Suprapubic skin (tissue), 4 donors: ENCODE measurements around the gene FBXO38. TPM values are rescaled to one million over a fixed set of nuclear protein-coding genes. Genes with fewer than 3 reads are reported as not detected.
A peak's percentile ranks its signal among the peaks of the same experiment; 100 is the strongest.

ENCODE experiments used
- DNase-seq, 2 donors: peaks; one replicate each; pipeline ENCODE4 v3.0.0-alpha.2; 2019; ENCODE audit warnings: low spot score in 2 of 2
- H3K27ac ChIP-seq: fragments of 200-600 bp; sonication (generic); one replicate; pipeline ENCODE4 v1.5.1; 2019
- H3K27me3 ChIP-seq: fragments of 200-600 bp; sonication (generic); one replicate; pipeline ENCODE4 v1.5.1; 2019
- H3K36me3 ChIP-seq: fragments of 200-600 bp; sonication (generic); one replicate; pipeline ENCODE4 v1.5.1; 2019
- H3K4me1 ChIP-seq: fragments of 200-600 bp; sonication (generic); one replicate; pipeline ENCODE4 v1.5.1; 2019
- H3K4me3 ChIP-seq: fragments of 200-600 bp; sonication (generic); one replicate; pipeline ENCODE4 v1.5.1; 2019; ENCODE audit warnings: mild to moderate bottlenecking
- H3K9me3 ChIP-seq: fragments of 200-600 bp; sonication (generic); one replicate; pipeline ENCODE4 v1.5.1; 2019
- CTCF ChIP-seq, 2 donors: fragments of 200-600 bp in 1 of 2; fragments of 450-650 bp in 1 of 2; sonication (generic) in 1 of 2; IDR thresholded peaks; one replicate each; pipeline ENCODE4 v1.5.1; 2016 to 2019; ENCODE audit warnings: antibody characterized with exemption in 2 of 2, mild to moderate bottlenecking in 1 of 2, moderate library complexity in 1 of 2
- EP300 ChIP-seq: sonication (generic); formaldehyde crosslinking; IDR thresholded peaks from one replicate; pipeline ENCODE4 v1.6.1; 2017; ENCODE audit warnings: antibody characterized with exemption
- POLR2A ChIP-seq, 2 donors: fragments of 450-650 bp; IDR thresholded peaks; one replicate each; pipeline ENCODE4 v1.6.1; 2017; ENCODE audit warnings: antibody characterized with exemption in 2 of 2, mild to moderate bottlenecking in 2 of 2, moderate library complexity in 2 of 2
- POLR2AphosphoS5 ChIP-seq, 3 donors: sonication (generic); formaldehyde crosslinking; IDR thresholded peaks; one replicate each; pipeline ENCODE4 v1.6.1; 2017; ENCODE audit warnings: antibody characterized with exemption in 3 of 3
- WGBS: methylation state at CpG from one replicate; pipeline ENCODE4 v1.1.5; 2018; 5-methylcytosine and 5-hydroxymethylcytosine counted together
- total RNA-seq, 4 donors: library from RNA; depleted of rRNA; stranded (reverse); fragments of >200 nt; gene quantifications; one replicate each; pipeline ENCODE4 v1.1.0, GENCODE V29; 2016

FBXO38 gene
- total RNA-seq, 4 donors from 2014 or later = 18.2 to 98.8 (median 33.1) TPM

GRCh38 chr5:148445578-148445977 is 61.8 kb downstream of the FBXO38 start:
- peaks cover 27% of the 10 kb centered on the region for H3K36me3 ChIP-seq
- DNase-seq = no peak
- no peak overlapping the region for H3K27ac ChIP-seq
- no peak overlapping the region for H3K4me3 ChIP-seq
- no peaks in the 10 kb centered on the region for H3K4me1 ChIP-seq
- 93% methylated on average over 3 of the region's 3 CpGs for WGBS
- H3K27me3 ChIP-seq = no peaks in the 10 kb centered on the region
- TF ChIP-seq POLR2A (IDR thresholded peaks at IDR 0.05) = no peak
- TF ChIP-seq CTCF (IDR thresholded peaks at IDR 0.05) = no peak
- no peak for TF ChIP-seq POLR2AphosphoS5 (IDR thresholded peaks at IDR 0.05)
- no peak for TF ChIP-seq EP300
- no peaks in the 10 kb centered on the region for H3K9me3 ChIP-seq

GRCh38 chr5:148446611-148447010 is 62.9 kb downstream of the FBXO38 start:
- Histone ChIP-seq H3K4me1 (no peaks in the 10 kb centered on the region), H3K27ac (no peak overlapping the region), H3K27me3 (no peaks in the 10 kb centered on the region), H3K4me3 (no peak overlapping the region), H3K36me3 (peaks cover 17% of the 10 kb centered on the region), H3K9me3 (no peaks in the 10 kb centered on the region)
- WGBS = 89% methylated on average over 2 of the region's 2 CpGs
- DNase-seq = no peak
- no peak for TF ChIP-seq POLR2AphosphoS5 (IDR thresholded peaks at IDR 0.05)
- no peak for TF ChIP-seq EP300
- TF ChIP-seq POLR2A (IDR thresholded peaks at IDR 0.05) = no peak

GRCh38 chr5:148452499-148453193 is 68.9 kb downstream of the FBXO38 start:
- Histone ChIP-seq H3K27me3 (no peaks in the 10 kb centered on the region), H3K27ac (no peak overlapping the region), H3K36me3 (no peaks in the 10 kb centered on the region), H3K4me1 (no peaks in the 10 kb centered on the region), H3K9me3 (no peaks in the 10 kb centered on the region), H3K4me3 (no peak overlapping the region)
- WGBS = 76% methylated on average over 10 of the region's 10 CpGs
- no peak for DNase-seq
- TF ChIP-seq POLR2AphosphoS5 (IDR thresholded peaks at IDR 0.05) = no peak

GRCh38 chr5:148454576-148454975 is 70.8 kb downstream of the FBXO38 start:
- TF ChIP-seq CTCF (IDR thresholded peaks at IDR 0.05) (no peak), POLR2A (IDR thresholded peaks at IDR 0.05) (no peak), EP300 (no peak), POLR2AphosphoS5 (IDR thresholded peaks at IDR 0.05) (no peak)
- no peak overlapping the region for H3K4me3 ChIP-seq
- H3K27me3 ChIP-seq = no peaks in the 10 kb centered on the region
- 90% methylated on average over 5 of the region's 5 CpGs for WGBS
- no peak for DNase-seq
- H3K4me1 ChIP-seq = no peaks in the 10 kb centered on the region
- no peak overlapping the region for H3K27ac ChIP-seq
- no peaks in the 10 kb centered on the region for H3K36me3 ChIP-seq
- H3K9me3 ChIP-seq = no peaks in the 10 kb centered on the region

- Histone ChIP-seq H3K4me1 (no peaks in the 10 kb centered on the region), H3K27ac (no peak overlapping the region), H3K9me3 (no peaks in the 10 kb centered on the region), H3K27me3 (no peaks in the 10 kb centered on the region), H3K4me3 (no peak overlapping the region), H3K36me3 (no peaks in the 10 kb centered on the region)
- TF ChIP-seq POLR2A (IDR thresholded peaks at IDR 0.05) (no peak), EP300 (no peak), POLR2AphosphoS5 (IDR thresholded peaks at IDR 0.05) (no peak), CTCF (IDR thresholded peaks at IDR 0.05) (no peak)
- WGBS = 66% methylated on average over 6 of the region's 6 CpGs
- DNase-seq = no peak
Observed at GRCh38 chr5:148455185-148455584, 71.4 kb downstream of the FBXO38 start.

GRCh38 chr5:148457183-148457620 is 73.4 kb downstream of the FBXO38 start:
- H3K27ac ChIP-seq = no peak overlapping the region
- H3K4me1 ChIP-seq = no peaks in the 10 kb centered on the region
- no peak overlapping the region for H3K4me3 ChIP-seq
- WGBS = 31% methylated on average over 5 of the region's 5 CpGs
- H3K27me3 ChIP-seq = no peaks in the 10 kb centered on the region
- DNase-seq = no peak
- no peak for TF ChIP-seq POLR2A (IDR thresholded peaks at IDR 0.05)
- peak in 1 of 2 donors; percentile 9 for TF ChIP-seq CTCF (IDR thresholded peaks at IDR 0.05)
- no peaks in the 10 kb centered on the region for H3K9me3 ChIP-seq
- H3K36me3 ChIP-seq = no peaks in the 10 kb centered on the region
